ENCODE data around the gene MMP2. TPM values are rescaled to one million over a fixed set of nuclear protein-coding genes. Genes with fewer than 3 reads are reported as not detected.

Gene MMP2
- total RNA-seq, 6 experiments from 2014 or later: 4.8 to 13.2 (median 6.7) TPM

DNA sequence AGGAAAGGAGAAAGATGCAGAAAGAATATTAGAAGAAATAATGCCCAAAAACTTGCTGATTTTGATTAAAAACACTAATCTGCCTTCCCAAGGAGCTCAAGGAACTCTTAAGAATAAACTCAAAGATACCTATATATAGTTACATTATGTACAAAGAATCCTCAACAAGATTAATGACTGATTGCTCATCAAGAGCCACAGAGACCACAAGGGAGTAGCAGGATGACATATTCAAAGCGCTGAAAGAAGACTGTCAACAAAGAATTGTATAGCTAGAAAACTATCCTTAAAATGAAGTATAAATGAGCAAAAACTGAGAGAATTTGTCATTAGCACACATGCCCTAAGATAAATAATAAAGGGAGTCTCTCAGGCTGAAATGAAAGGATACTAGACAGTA is 36.1 kb downstream of the MMP2 start:
- no peaks in the 10 kb centered on the region for H3K36me3 ChIP-seq
- H3K27me3 ChIP-seq: no peaks in the 10 kb centered on the region
- TF ChIP-seq CTCF (IDR thresholded peaks at IDR 0.05) (no peak), POLR2A (IDR thresholded peaks at IDR 0.05) (no peak)
- H3K4me1 ChIP-seq: no peaks in the 10 kb centered on the region
- H3K27ac ChIP-seq: no peak overlapping the region
- H3K9me3 ChIP-seq: no peaks in the 10 kb centered on the region
- 93% methylated on average over 1 of the region's 1 CpG for WGBS (ENCODE audit: insufficient coverage, low coverage, low lambda C conversion rate, missing lambda C conversion rate)
- no peak for ATAC-seq
- no peak overlapping the region for H3K4me3 ChIP-seq
- intact Hi-C loops (cut with DNase I): no loop called here
- DNase-seq: no peak

DNA sequence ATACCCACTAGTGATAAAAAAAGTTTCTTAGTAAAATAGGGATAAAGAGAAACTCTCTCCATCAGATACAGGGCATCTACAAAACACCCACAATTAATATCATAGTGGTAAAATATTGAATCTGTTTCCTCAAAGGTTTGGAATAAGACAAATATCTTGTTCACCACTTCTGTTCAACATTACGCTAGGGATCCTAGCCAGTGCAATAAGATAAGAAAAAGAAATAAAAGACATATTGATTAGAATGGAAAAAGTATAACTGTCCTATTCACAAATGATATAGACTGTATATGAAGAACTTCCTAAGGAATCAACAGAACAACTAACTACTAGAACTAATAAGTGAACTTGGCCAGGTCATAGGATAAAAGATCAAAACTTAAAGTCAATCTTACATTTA is 42.8 kb downstream of the MMP2 start:
- intact Hi-C loops (cut with DNase I): no loop called here
- no peak overlapping the region for H3K4me3 ChIP-seq
- no peak for TF ChIP-seq CTCF (IDR thresholded peaks at IDR 0.05)
- no peak for TF ChIP-seq POLR2A (IDR thresholded peaks at IDR 0.05)
- peaks cover 0 to 3% (median 0%) of the 10 kb centered on the region in 4 donors for H3K9me3 ChIP-seq
- no peak overlapping the region for H3K27ac ChIP-seq
- H3K4me1 ChIP-seq: no peaks in the 10 kb centered on the region
- no peak for DNase-seq
- no peaks in the 10 kb centered on the region for H3K27me3 ChIP-seq
- no peak for ATAC-seq
- 46% methylated on average over 1 of the region's 1 CpG for WGBS (ENCODE audit: insufficient coverage, low coverage, low lambda C conversion rate, missing lambda C conversion rate)
- H3K36me3 ChIP-seq: no peaks in the 10 kb centered on the region

DNA sequence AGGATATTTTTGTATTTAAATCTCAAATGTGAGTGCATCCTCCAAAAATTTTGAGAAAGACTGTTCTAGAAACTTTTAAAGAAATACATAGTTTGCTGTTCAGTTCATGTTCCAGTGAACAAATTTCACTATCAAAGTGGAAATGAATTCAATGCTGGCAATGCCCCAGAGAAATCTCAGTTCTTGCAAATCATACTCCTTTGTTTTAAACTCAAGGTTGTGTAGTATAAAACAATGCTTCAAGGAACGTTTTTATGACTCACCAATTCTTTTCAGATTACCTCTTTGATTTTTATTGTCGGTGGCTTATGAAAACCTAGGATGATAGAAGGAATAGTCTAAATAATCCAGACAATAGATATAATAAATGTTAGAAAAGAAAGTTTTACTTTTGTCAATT is 47.4 kb downstream of the MMP2 start:
- H3K27ac ChIP-seq: no peak overlapping the region
- no peaks in the 10 kb centered on the region for H3K4me1 ChIP-seq
- H3K27me3 ChIP-seq: no peaks in the 10 kb centered on the region
- intact Hi-C loops (cut with DNase I): no loop called here
- 51% methylated on average over 2 of the region's 2 CpGs for WGBS (ENCODE audit: insufficient coverage, low coverage, low lambda C conversion rate, missing lambda C conversion rate)
- no peak for ATAC-seq
- no peaks in the 10 kb centered on the region for H3K36me3 ChIP-seq
- no peak for DNase-seq
- no peak overlapping the region for H3K4me3 ChIP-seq
- no peak for TF ChIP-seq CTCF (IDR thresholded peaks at IDR 0.05)
- no peak for TF ChIP-seq POLR2A (IDR thresholded peaks at IDR 0.05)
- H3K9me3 ChIP-seq: peaks cover 0 to 3% (median 0%) of the 10 kb centered on the region in 4 donors

GRCh38 chr16:55527885-55528284 is 48.9 kb downstream of the MMP2 start:
- DNase-seq (no peak), ATAC-seq (no peak)
- H3K4me1 ChIP-seq: no peaks in the 10 kb centered on the region
- H3K9me3 ChIP-seq: no peaks in the 10 kb centered on the region
- intact Hi-C loops (cut with DNase I): no loop called here
- H3K27me3 ChIP-seq: no peaks in the 10 kb centered on the region
- no peaks in the 10 kb centered on the region for H3K36me3 ChIP-seq
- TF ChIP-seq CTCF (IDR thresholded peaks at IDR 0.05) (no peak), POLR2A (IDR thresholded peaks at IDR 0.05) (no peak)
- H3K4me3 ChIP-seq: no peak overlapping the region
- no peak overlapping the region for H3K27ac ChIP-seq

- H3K27ac ChIP-seq: no peak overlapping the region
- H3K9me3 ChIP-seq: no peaks in the 10 kb centered on the region
- WGBS (ENCODE audit: insufficient coverage, low coverage, low lambda C conversion rate, missing lambda C conversion rate): 48% methylated on average over 2 of the region's 2 CpGs
- H3K27me3 ChIP-seq: no peaks in the 10 kb centered on the region
- H3K4me3 ChIP-seq: no peak overlapping the region
- no peaks in the 10 kb centered on the region for H3K4me1 ChIP-seq
- no peak for TF ChIP-seq POLR2A (IDR thresholded peaks at IDR 0.05)
- TF ChIP-seq CTCF (IDR thresholded peaks at IDR 0.05): no peak
- intact Hi-C loops (cut with DNase I): no loop called here
- no peaks in the 10 kb centered on the region for H3K36me3 ChIP-seq
- DNase-seq (no peak), ATAC-seq (no peak)
Observed at GRCh38 chr16:55529018-55529417, 50.0 kb downstream of the MMP2 start.

Data from right lobe of liver (tissue), 6 donors.